ENCODE data around the gene WDCP. TPM values are rescaled to one million over a fixed set of nuclear protein-coding genes. Genes with fewer than 3 reads are reported as not detected.
A peak's percentile ranks its signal among the peaks of the same experiment; 100 is the strongest.

WDCP gene
- total and polyA plus RNA-seq, 10 of the 15 experiments (the other 5 are each of a cell fraction or from before 2014, with no cell fraction given), result 5.5 to 21.3 (median 13.2) TPM

DNA sequence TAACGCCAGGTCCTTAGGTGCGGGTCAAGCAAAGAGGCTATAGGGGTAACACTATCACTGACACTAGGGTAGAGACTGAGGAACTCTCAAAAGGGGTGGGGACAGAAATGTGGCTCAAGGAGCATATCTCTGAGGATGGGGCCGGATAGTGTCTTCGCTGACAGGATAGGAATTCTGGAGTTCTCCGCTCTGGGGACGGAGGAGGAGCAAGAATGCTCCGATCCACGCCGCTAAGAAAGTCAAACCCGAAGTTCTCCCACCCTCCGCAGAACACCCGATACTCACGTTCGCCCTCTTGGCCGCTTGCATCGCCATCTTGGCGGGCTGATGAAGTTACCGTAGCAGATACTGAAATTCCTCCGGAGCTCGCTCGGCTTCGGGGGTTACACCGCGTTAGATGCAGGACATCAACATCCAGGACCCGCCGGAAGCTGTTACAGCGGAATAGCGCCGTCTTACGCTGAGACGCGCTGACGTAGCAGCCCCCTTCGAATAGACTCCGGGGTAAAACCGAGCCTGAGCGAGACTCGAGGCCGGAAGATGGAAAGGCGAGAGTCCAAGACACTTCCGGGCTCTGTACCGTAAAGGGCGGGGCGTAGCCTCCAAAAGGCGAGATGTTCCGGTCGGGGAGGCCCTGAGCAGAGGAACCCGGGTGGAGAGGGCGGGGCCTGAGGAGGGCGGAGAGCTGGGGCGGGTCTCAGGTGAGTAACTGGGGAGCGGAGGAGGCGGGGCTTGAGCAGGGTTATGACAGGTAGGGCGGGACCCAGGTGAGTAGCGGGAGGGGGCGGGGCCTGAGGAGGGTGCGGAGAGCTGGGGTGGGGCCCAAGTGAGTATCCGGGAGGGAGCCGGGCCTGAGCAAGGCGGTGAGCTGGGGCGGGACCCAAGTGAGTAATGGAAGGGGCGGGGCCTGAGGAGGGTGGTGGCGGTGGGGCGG, 29.0 kb upstream of the WDCP start, which contains the start of gene SF3B6 (continued):
- TF ChIP-seq, protein P1, sequence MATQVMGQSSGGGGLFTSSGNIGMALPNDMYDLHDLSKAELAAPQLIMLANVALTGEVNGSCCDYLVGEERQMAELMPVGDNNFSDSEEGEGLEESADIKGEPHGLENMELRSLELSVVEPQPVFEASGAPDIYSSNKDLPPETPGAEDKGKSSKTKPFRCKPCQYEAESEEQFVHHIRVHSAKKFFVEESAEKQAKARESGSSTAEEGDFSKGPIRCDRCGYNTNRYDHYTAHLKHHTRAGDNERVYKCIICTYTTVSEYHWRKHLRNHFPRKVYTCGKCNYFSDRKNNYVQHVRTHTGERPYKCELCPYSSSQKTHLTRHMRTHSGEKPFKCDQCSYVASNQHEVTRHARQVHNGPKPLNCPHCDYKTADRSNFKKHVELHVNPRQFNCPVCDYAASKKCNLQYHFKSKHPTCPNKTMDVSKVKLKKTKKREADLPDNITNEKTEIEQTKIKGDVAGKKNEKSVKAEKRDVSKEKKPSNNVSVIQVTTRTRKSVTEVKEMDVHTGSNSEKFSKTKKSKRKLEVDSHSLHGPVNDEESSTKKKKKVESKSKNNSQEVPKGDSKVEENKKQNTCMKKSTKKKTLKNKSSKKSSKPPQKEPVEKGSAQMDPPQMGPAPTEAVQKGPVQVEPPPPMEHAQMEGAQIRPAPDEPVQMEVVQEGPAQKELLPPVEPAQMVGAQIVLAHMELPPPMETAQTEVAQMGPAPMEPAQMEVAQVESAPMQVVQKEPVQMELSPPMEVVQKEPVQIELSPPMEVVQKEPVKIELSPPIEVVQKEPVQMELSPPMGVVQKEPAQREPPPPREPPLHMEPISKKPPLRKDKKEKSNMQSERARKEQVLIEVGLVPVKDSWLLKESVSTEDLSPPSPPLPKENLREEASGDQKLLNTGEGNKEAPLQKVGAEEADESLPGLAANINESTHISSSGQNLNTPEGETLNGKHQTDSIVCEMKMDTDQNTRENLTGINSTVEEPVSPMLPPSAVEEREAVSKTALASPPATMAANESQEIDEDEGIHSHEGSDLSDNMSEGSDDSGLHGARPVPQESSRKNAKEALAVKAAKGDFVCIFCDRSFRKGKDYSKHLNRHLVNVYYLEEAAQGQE (IDR thresholded peaks at IDR 0.05; ENCODE audit: low read depth, low read length), result no peak
- TF ChIP-seq SMAD5 (IDR thresholded peaks at IDR 0.05; ENCODE audit: low read depth) (peak; percentile 81; the same call in 1 of the 2 replicates), SIX5 (IDR thresholded peaks at IDR 0.05; ENCODE audit: low read depth, low read length, severe bottlenecking) (peak; percentile 78), ATF7 (IDR thresholded peaks at IDR 0.05; ENCODE audit: low read depth) (peak; percentile 95), POU2F2 (IDR thresholded peaks at IDR 0.05; ENCODE audit: borderline replicate concordance, low read depth, low read length) (peak; percentile 89; the same call in 1 of the 3 replicates), RCOR1 (conservative IDR thresholded peaks at IDR 0.05; ENCODE audit: low read depth, low read length) (peak; percentile 63; the same call in 1 of the 2 replicates), NBN (IDR thresholded peaks at IDR 0.05) (peak; percentile 98), WRNIP1 (IDR thresholded peaks at IDR 0.05; ENCODE audit: borderline replicate concordance, low read depth, low read length) (0 out of 2 replicates have a peak, but pooled peaks have one; percentile 93), IKZF1 (conservative IDR thresholded peaks at IDR 0.05) (peak; percentile 97), ZNF207 (IDR thresholded peaks at IDR 0.05; ENCODE audit: borderline replicate concordance) (peak; percentile 95), FOXM1 (IDR thresholded peaks at IDR 0.05; ENCODE audit: low read depth, low read length) (peak; percentile 66; the same call in 1 of the 2 replicates), SMC3 (IDR thresholded peaks at IDR 0.05; ENCODE audit: borderline replicate concordance, low read length) (no peak), CHD2 (IDR thresholded peaks at IDR 0.05; ENCODE audit: borderline replicate concordance, low read depth, low read length) (peak; percentile 91), JUND (IDR thresholded peaks at IDR 0.05; ENCODE audit: low read depth, low read length) (peak; percentile 62; the same call in 1 of the 2 replicates), ZNF24 (IDR thresholded peaks at IDR 0.05) (peak; percentile 15; the same call in 1 of the 2 replicates), ESRRA (IDR thresholded peaks at IDR 0.05; ENCODE audit: low read length) (peak; percentile 82; the same call in 1 of the 2 replicates), SREBF1 (IDR thresholded peaks at IDR 0.05; ENCODE audit: low read length) (peak; percentile 83)
- TF ChIP-seq, protein P2, sequence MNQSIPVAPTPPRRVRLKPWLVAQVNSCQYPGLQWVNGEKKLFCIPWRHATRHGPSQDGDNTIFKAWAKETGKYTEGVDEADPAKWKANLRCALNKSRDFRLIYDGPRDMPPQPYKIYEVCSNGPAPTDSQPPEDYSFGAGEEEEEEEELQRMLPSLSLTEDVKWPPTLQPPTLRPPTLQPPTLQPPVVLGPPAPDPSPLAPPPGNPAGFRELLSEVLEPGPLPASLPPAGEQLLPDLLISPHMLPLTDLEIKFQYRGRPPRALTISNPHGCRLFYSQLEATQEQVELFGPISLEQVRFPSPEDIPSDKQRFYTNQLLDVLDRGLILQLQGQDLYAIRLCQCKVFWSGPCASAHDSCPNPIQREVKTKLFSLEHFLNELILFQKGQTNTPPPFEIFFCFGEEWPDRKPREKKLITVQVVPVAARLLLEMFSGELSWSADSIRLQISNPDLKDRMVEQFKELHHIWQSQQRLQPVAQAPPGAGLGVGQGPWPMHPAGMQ (IDR thresholded peaks at IDR 0.05; ENCODE audit: borderline replicate concordance), result peak; percentile 43; the same call in 1 of the 2 replicates
- TF ChIP-seq, protein P3, sequence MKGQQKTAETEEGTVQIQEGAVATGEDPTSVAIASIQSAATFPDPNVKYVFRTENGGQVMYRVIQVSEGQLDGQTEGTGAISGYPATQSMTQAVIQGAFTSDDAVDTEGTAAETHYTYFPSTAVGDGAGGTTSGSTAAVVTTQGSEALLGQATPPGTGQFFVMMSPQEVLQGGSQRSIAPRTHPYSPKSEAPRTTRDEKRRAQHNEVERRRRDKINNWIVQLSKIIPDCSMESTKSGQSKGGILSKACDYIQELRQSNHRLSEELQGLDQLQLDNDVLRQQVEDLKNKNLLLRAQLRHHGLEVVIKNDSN (IDR thresholded peaks at IDR 0.05; ENCODE audit: borderline replicate concordance, extremely low read length, insufficient read depth, low read depth, low read length), result no peak
- TF ChIP-seq, protein P4, sequence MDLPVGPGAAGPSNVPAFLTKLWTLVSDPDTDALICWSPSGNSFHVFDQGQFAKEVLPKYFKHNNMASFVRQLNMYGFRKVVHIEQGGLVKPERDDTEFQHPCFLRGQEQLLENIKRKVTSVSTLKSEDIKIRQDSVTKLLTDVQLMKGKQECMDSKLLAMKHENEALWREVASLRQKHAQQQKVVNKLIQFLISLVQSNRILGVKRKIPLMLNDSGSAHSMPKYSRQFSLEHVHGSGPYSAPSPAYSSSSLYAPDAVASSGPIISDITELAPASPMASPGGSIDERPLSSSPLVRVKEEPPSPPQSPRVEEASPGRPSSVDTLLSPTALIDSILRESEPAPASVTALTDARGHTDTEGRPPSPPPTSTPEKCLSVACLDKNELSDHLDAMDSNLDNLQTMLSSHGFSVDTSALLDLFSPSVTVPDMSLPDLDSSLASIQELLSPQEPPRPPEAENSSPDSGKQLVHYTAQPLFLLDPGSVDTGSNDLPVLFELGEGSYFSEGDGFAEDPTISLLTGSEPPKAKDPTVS (IDR thresholded peaks at IDR 0.05; ENCODE audit: low read depth, low read length), result peak; percentile 64; the same call in 1 of the 2 replicates

All from GM12878 (cell line).